HCT116 (cell line): ENCODE measurements around the gene CCDC112. TPM values are rescaled to one million over a fixed set of nuclear protein-coding genes. Genes with fewer than 3 reads are reported as not detected.

Source experiments
- ATAC-seq: fragments of 200-7000 bp; cut with Tn5 transposase; 2 replicates; pipeline ENCODE4 v1.9.1; 2020; ENCODE audit warnings: mild to moderate bottlenecking, moderate library complexity
- BruUV-seq: library from RNA; stranded (reverse); fragments of 400-500 nt; replicated peaks from 2 replicates; lab custom pipeline; 2021; lab: Mats Ljungman, UMichigan
- CTCF ChIA-PET: fragments of 300-600 bp; sonication (Branson Sonifier 250); formaldehyde crosslinking; loops from one replicate; lab custom pipeline; 2021; ENCODE audit warnings: antibody characterized with exemption; lab: Charles Lee
- POLR2A ChIA-PET: fragments of 300-600, 350-600 bp; sonication (Branson Sonifier 250); formaldehyde crosslinking; loops from one replicate; lab custom pipeline; 2021; ENCODE audit warnings: antibody characterized with exemption; lab: Charles Lee
- RAD21 ChIA-PET, 2 experiments: fragments of 300-600 bp; sonication (Branson Sonifier 250); formaldehyde crosslinking; loops; one replicate each; lab custom pipeline; 2023; ENCODE audit warnings: low total read pairs in 2 of 2; ENCODE audit not compliant: uncharacterized antibody in 2 of 2, unreplicated experiment in 2 of 2, low non-redundant PET in 1 of 2; lab: Charles Lee
- DNase-seq: peaks from one replicate; pipeline ENCODE4 v3.0.0-alpha.2; 2010; ENCODE audit warnings: low read depth, low spot score
- H2AFZ ChIP-seq: fragments of 200-600 bp; shearing (Covaris generic), sonication (generic); 2 replicates; pipeline ENCODE4 v1.6.1; 2017; ENCODE audit warnings: low read depth, mixed run types, mixed read lengths, antibody characterized with exemption, low read length; ENCODE audit not compliant: poor library complexity, severe bottlenecking
- H3K27ac ChIP-seq: 2 replicates; pipeline ENCODE4 v1.5.1; 2012; ENCODE audit warnings: low read depth, low read length
- H3K27me3 ChIP-seq: fragments of 200-600 bp; sonication (generic); 2 replicates; pipeline ENCODE4 v1.6.1; 2016; ENCODE audit warnings: mixed run types, low read length, mixed read lengths; ENCODE audit not compliant: insufficient read depth
- H3K36me3 ChIP-seq, 2 experiments: fragments of 200-500 bp in 1 of 2; fragments of 200-600 bp in 1 of 2; sonication (Bioruptor generic) in 1 of 2; sonication (generic) in 1 of 2; 2 replicates each; pipeline versions ENCODE4 v1.5.1 to v1.6.1; 2014 to 2016; ENCODE audit warnings: low read length in 2 of 2, inconsistent platforms in 1 of 2, mixed read lengths in 1 of 2, mixed run types in 1 of 2; ENCODE audit not compliant: insufficient read depth in 2 of 2, control insufficient read depth in 1 of 2
- H3K4me1 ChIP-seq, 2 experiments: fragments of 200-600 bp in 1 of 2; sonication (generic) in 1 of 2; 2 replicates each; pipeline versions ENCODE4 v1.5.1 to v1.6.1; 2012 to 2017; ENCODE audit warnings: low read length in 2 of 2, inconsistent platforms in 1 of 2, mild to moderate bottlenecking in 1 of 2, mixed read lengths in 1 of 2, mixed run types in 1 of 2, moderate library complexity in 1 of 2; ENCODE audit not compliant: insufficient read depth in 2 of 2, control insufficient read depth in 1 of 2
- H3K4me2 ChIP-seq: fragments of 200-600 bp; sonication (generic); 2 replicates; pipeline ENCODE4 v1.6.1; 2017; ENCODE audit warnings: mixed run types, low read length, mixed read lengths
- H3K4me3 ChIP-seq, 2 experiments: fragments of 200-600 bp in 1 of 2; sonication (generic) in 1 of 2; replicated peaks in 1 of 2; 2 replicates each; pipeline ENCODE4 v1.5.1; 2011 to 2016; ENCODE audit warnings: low read length in 2 of 2, control low read depth in 1 of 2, low read depth in 1 of 2, mild to moderate bottlenecking in 1 of 2, mixed read lengths in 1 of 2, mixed run types in 1 of 2
- H3K79me2 ChIP-seq: fragments of 200-600 bp; sonication (generic); 2 replicates; pipeline ENCODE4 v1.6.1; 2017; ENCODE audit warnings: mild to moderate bottlenecking, mixed run types, low read length, moderate library complexity, mixed read lengths; ENCODE audit not compliant: insufficient read depth
- H3K9ac ChIP-seq: fragments of 200-600 bp; sonication (generic); 2 replicates; pipeline ENCODE4 v1.6.1; 2016; ENCODE audit warnings: low read length, mixed read lengths
- H3K9me2 ChIP-seq: fragments of 200-600 bp; sonication (generic), shearing (Covaris generic); 2 replicates; pipeline ENCODE4 v1.6.1; 2017; ENCODE audit warnings: mixed run types, mild to moderate bottlenecking, moderate library complexity; ENCODE audit not compliant: insufficient read depth
- H3K9me3 ChIP-seq, 2 experiments: fragments of 200-500 bp in 1 of 2; fragments of 200-600 bp in 1 of 2; sonication (Bioruptor generic) in 1 of 2; sonication (generic) in 1 of 2; 2 replicates each; pipeline ENCODE4 v1.6.1; 2014 to 2017; ENCODE audit warnings: low read length in 2 of 2, mixed read lengths in 2 of 2, inconsistent platforms in 1 of 2, low read depth in 1 of 2, mild to moderate bottlenecking in 1 of 2, mixed run types in 1 of 2, moderate library complexity in 1 of 2; ENCODE audit not compliant: control insufficient read depth in 1 of 2, insufficient read depth in 1 of 2
- H4K20me1 ChIP-seq: fragments of 200-600 bp; sonication (generic), shearing (Covaris generic); 2 replicates; pipeline ENCODE4 v1.6.1; 2017; ENCODE audit warnings: mixed run types, mild to moderate bottlenecking, moderate library complexity; ENCODE audit not compliant: insufficient read depth
- CEBPB ChIP-seq: IDR thresholded peaks from 2 replicates; pipeline ENCODE4 v1.6.1; 2012; ENCODE audit warnings: low read depth
- EGR1 ChIP-seq: IDR thresholded peaks from 2 replicates; pipeline ENCODE4 v1.6.1; 2012; ENCODE audit warnings: low read depth
- ELF1 ChIP-seq: IDR thresholded peaks from 2 replicates; pipeline ENCODE4 v1.6.1; 2012; ENCODE audit warnings: low read depth, borderline replicate concordance
- EZH2 ChIP-seq: fragments of 200-600 bp; sonication (generic); IDR thresholded peaks from 2 replicates; pipeline ENCODE4 v1.6.1; 2017; ENCODE audit warnings: antibody characterized with exemption, mixed run types
- FOSL1 ChIP-seq: IDR thresholded peaks from 2 replicates; pipeline ENCODE4 v1.6.1; 2012; ENCODE audit warnings: low read depth
- JUND ChIP-seq: IDR thresholded peaks from 2 replicates; pipeline ENCODE4 v1.6.1; 2012
- POLR2A ChIP-seq: IDR thresholded peaks from 2 replicates; pipeline ENCODE4 v1.7.0; 2011; ENCODE audit warnings: borderline replicate concordance; ENCODE audit not compliant: insufficient read depth, insufficient read length; ENCODE audit errors: extremely low read depth
- POLR2AphosphoS5 ChIP-seq: IDR thresholded peaks from 2 replicates; pipeline ENCODE4 v1.6.1; 2011; ENCODE audit warnings: mild to moderate bottlenecking, low read depth, low read length, moderate library complexity
- RAD21 ChIP-seq: IDR thresholded peaks from 2 replicates; pipeline ENCODE4 v1.6.1; 2012; ENCODE audit warnings: low read depth, mild to moderate bottlenecking
- SIN3A ChIP-seq: IDR thresholded peaks from 2 replicates; pipeline ENCODE4 v1.6.1; 2012; ENCODE audit warnings: low read depth
- ZFX ChIP-seq: fragments of 450-650 bp; IDR thresholded peaks from 2 replicates; pipeline ENCODE4 v1.6.1; 2017
- intact Hi-C: fragments of 100-400 bp; cut with micrococcal nuclease; formaldehyde crosslinking; loops from 2 replicates; pipeline ENCODE4 v1.10.0; 2022
- total RNA-seq: library from RNA; stranded (reverse); gene quantifications from one replicate; pipeline ENCODE4 v1.2.1, GENCODE V29; 2021; ENCODE audit not compliant: unreplicated experiment
- TF ChIP-seq, protein P1 (sequence below): IDR thresholded peaks from 2 replicates; pipeline ENCODE4 v1.6.1; 2012
- TF ChIP-seq, protein P2 (sequence below), 3 experiments: fragments of 200-600 bp in 1 of 3; sonication (generic) in 1 of 3; IDR thresholded peaks in 2 of 3; conservative IDR thresholded peaks in 1 of 3; 2 replicates each; pipeline ENCODE4 v1.5.1; 2012 to 2017; ENCODE audit warnings: low read depth in 2 of 3, low read length in 2 of 3, antibody characterized with exemption in 1 of 3, borderline replicate concordance in 1 of 3, control low read depth in 1 of 3, mild to moderate bottlenecking in 1 of 3, mixed read lengths in 1 of 3, mixed run types in 1 of 3, moderate library complexity in 1 of 3; ENCODE audit not compliant: insufficient read depth in 1 of 3

Gene CCDC112
- total RNA-seq, 1 experiment from 2014 or later: 13.7 TPM

DNA sequence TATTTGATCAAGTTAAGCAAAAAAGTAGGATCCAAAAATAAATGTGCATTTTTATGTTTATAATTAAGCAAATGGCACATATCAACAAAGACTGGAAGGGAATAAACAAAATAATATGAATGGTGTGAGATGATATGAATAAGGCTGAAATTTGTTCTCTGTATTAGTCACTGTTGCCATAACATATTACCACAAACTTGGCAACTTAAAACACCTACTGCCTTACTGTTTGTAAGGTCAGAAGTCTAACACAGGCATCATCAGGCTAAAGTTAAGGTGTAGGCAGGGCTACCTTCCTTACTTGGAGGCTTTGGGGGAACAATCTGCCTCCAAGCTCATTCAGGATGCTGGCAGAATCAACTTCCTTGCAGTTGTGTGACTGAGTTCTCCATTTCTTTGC, 53.0 kb downstream of the CCDC112 start (continued):
- TF ChIP-seq SIN3A: no peak

DNA sequence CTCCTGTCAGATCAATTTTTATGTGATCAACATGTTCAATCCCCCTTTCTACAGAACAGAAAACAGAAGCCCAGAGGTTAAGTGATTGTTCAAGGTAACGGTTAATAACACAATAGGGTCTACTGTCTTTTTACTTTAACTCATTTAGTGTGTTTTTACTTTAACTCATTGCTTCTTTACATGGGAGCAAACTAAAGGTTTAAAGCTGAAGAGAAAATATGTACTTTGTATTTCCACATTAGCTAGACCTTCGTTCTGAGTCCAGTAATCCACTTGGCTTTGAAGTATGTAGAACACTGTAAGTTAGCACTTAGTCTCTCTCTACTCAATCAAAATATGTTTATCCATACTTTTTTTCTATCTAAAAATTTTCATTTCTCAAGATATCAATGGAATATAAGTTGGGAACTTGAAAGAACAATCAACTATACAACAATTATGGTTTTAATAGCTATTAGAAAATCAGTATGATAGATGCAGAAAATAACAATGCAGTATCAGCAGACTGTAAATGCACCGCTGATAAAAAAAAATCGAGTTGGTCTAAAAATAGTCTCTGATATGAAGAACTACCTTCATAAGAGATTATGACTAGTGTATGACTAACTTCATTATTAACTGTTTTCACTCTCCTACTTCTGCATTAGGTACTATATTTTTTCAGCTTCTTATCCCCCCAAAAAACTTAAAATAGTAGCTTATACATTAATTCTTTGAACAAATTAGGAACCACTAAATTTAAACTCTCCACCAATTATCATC, 54.4 kb downstream of the CCDC112 start:
- Histone ChIP-seq H3K4me3 (no peak overlapping the region), H3K9ac (no peak overlapping the region), H4K20me1 (no peaks in the 10 kb centered on the region), H2AFZ (no peak overlapping the region), H3K4me2 (peak overlapping the region; percentile 53), H3K4me1 (peaks cover 0 to 23% of the 10 kb centered on the region in 2 experiments; a peak in 2 of 4 replicates), H3K27me3 (no peaks in the 10 kb centered on the region), H3K9me3 (no peaks in the 10 kb centered on the region), H3K36me3 (0 out of 4 replicates have a peak, but pooled peaks cover 0 to 5% of the 10 kb centered on the region in 2 experiments), H3K9me2 (no peaks in the 10 kb centered on the region), H3K79me2 (peaks cover 17% of the 10 kb centered on the region), H3K27ac (no peak overlapping the region)
- intact Hi-C loops: loop anchor here (10.0 kb wide), 1 partner anchor 337 kb away; no protein-coding TSS in a partner anchor
- DNase-seq (no peak), ATAC-seq (peak; percentile 59; the same call in 1 of the 2 replicates)
- ChIA-PET POLR2A (interaction anchor here (0.6 to 1.4 kb wide), 2 partner anchors 9 to 134 kb away, joined by 3 to 5 read pairs; no protein-coding TSS in a partner anchor), CTCF (interaction anchor here (1.0 kb wide), 1 partner anchor 144 kb away, joined by 3 read pairs; no protein-coding TSS in a partner anchor), RAD21 (no interaction called here)
- TF ChIP-seq POLR2A (no peak), POLR2AphosphoS5 (no peak), EZH2 (no peak), RAD21 (no peak), FOSL1 (peak; percentile 73), ELF1 (no peak), JUND (peak; percentile 34), EGR1 (no peak), CEBPB (no peak), ZFX (no peak)
- TF ChIP-seq, protein P1, sequence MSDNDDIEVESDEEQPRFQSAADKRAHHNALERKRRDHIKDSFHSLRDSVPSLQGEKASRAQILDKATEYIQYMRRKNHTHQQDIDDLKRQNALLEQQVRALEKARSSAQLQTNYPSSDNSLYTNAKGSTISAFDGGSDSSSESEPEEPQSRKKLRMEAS: no peak
- TF ChIP-seq, protein P2, sequence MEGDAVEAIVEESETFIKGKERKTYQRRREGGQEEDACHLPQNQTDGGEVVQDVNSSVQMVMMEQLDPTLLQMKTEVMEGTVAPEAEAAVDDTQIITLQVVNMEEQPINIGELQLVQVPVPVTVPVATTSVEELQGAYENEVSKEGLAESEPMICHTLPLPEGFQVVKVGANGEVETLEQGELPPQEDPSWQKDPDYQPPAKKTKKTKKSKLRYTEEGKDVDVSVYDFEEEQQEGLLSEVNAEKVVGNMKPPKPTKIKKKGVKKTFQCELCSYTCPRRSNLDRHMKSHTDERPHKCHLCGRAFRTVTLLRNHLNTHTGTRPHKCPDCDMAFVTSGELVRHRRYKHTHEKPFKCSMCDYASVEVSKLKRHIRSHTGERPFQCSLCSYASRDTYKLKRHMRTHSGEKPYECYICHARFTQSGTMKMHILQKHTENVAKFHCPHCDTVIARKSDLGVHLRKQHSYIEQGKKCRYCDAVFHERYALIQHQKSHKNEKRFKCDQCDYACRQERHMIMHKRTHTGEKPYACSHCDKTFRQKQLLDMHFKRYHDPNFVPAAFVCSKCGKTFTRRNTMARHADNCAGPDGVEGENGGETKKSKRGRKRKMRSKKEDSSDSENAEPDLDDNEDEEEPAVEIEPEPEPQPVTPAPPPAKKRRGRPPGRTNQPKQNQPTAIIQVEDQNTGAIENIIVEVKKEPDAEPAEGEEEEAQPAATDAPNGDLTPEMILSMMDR (IDR thresholded peaks at IDR 0.05 in 2 of 3, conservative IDR thresholded peaks at IDR 0.05 in 1 of 3; ENCODE audit: borderline replicate concordance in 1 of 3, insufficient read depth in 1 of 3, low read depth in 2 of 3, low read length in 2 of 3): no peak
- BruUV-seq: no TSS peak
